CD4-positive, alpha-beta T cell treated with Interleukin-15 for 4 hours (primary cell): ENCODE data around the gene ALDH2.
"Not testable (repeated sequence)": the region's sequence is repeated elsewhere in the genome, so short reads cannot be mapped to it uniquely, and the experiment has no call there.

Source experiments
- DNase-seq: peaks from one replicate; pipeline ENCODE4 v3.0.0-alpha.2; 2020; ENCODE audit warnings: low spot score

Gene ALDH2

DNA sequence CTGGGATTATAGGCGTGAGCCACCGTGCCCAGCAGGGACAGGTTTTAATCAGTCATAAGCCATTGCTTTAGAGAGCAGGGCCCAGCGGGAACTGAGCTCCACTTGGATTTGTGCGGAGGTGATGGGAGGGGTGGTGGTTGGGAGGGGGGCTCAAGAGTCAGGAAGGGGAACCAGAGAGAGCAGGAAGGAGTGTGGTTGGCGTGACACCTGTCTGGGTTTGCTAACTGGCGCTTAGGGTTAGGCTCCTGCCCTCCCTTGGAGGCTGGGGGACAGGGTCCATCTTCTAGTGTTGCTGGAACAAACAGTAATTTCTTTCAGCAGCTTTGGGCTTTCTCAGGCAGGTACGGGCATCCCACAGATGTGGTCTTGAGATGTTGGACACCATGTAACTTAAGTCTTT lies 7.5 kb upstream of the ALDH2 start:
- no peak for DNase-seq

- no peak for DNase-seq
Observed at GRCh38 chr12:111759991-111760390, 6.7 kb upstream of the ALDH2 start.

DNA sequence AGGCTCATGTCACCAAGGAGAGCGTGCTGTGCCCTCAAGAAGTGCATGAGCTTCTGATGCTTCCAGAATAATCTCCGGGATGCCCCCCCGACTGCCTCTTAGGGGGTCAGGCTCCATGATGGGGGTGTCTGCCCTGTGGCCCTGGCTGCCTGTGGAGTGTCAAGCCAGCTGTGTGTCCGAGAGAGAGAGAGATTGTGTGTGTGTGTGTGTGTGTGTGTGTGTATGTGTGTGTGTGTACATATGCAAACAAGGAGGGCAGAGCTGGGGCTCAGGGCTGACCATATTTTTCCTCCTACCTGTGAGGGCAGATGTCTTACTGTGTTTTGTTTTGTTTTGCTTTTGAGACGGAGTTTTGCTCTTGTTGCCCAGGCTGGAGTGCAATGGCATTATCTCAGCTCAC lies 5.6 kb upstream of the ALDH2 start:
- DNase-seq: no peak

- no peak for DNase-seq
Observed at GRCh38 chr12:111761706-111762105, 5.0 kb upstream of the ALDH2 start.

DNA sequence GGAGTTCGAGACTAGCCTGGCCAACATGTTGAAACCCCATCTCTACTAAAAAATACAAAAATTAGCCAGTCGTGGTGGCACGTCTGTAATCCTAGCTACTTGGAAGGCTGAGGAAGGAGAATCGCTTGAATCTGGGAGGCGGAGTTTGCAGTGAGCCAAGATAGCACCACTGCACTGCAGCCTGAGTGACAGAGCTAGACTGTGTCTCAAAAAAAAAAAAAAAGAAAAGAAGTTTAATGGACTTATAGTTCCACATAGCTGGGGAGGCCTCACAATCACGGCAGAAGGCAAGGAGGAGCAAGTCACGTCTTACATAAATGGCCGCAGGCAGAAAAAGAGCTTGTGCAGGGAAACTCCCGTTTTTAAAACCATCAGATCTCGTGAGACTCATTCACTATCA lies 3.2 kb upstream of the ALDH2 start:
- not testable (repeated sequence) for DNase-seq

DNA sequence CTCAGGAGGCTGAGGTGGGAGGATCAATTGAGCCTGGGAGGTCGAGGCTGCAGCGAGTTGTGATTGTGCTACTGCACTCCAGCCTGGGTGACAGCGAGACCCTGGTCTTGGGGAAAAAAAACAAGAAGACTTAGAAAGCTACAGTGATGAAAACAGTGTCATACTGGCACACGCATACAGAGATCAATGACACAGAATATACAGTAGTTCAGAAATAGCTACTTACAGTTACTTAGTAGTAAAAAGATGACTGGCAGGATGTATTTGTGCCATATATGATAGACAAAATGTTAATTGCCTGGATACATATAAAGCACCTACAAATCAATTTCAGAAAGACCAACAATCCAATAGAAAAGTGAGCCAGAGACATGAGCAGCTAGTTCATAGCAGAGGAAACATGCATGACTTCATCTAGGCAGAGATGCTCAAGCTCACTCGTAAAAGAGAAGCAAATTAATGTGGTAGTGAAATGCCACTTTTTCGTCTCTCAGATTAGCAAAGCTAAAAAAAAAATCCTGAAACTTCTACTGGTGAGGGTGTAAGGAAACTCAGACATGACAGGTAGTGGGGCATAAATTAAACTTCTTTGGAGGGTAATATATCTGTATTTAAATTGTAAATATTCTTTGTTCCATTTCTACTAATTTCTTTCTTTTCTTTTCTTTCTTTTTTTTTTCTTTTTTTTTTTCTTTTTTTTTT lies 2.5 kb upstream of the ALDH2 start:
- no peak for DNase-seq

DNA sequence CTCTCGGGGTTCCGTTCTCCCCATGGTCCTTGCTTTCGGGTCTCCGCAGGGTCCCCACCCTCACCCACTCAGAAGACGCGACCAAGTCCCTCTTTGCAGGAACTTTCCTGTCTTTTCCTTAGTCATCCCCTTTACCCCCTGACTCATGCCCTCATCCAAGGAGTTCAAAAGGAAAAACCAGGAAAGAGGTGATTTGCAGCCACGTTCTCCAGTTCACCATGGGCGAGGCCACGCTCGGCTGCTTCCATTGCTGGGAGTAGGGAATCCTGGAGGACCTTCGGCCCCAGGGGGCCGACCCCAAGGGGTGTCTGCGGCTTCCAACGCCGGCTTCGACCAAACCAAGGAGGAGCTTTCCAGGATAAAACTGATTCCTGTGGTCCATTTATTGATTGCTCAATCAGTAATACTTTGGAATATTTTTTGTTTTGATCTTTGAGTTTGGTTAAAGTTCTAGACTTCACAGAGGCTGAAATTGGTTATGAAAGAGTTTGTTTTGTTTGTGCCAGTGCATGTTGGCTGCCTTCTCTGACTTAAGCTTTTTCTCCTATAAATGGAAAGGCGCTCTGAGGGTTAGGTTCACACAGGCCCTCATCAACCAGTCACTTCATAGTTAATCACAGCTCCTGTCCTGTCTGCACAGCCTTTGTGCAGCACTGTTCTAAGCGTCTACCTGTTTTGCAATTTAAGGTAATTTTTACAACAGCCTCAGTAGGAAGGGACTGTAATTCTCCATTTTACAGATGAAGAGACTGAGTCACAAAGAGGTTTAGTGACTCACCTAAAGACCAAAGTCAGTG lies 827 bp downstream of the ALDH2 start:
- no peak for DNase-seq

- DNase-seq: no peak
Observed at GRCh38 chr12:111768159-111768895, 1.6 kb downstream of the ALDH2 start.

DNA sequence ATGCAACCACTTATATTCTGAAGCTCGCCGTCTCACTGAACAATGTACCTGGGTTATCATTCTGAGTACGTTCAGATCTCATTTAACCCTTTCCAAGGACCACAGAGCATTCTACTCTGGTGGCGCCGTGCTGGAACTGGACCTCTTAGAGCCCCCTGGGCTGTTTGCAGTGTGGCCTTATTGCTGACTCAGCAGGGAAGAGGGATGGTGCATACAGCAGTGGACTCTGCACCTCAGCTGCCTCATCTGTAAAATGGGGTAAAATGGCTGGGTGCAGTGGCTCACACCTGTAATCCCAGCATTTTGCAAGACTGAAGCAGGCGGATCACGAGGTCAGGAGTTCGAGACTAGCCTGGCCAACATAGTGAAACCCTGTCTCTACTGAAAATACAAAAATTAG lies 2.9 kb downstream of the ALDH2 start:
- no peak for DNase-seq

DNA sequence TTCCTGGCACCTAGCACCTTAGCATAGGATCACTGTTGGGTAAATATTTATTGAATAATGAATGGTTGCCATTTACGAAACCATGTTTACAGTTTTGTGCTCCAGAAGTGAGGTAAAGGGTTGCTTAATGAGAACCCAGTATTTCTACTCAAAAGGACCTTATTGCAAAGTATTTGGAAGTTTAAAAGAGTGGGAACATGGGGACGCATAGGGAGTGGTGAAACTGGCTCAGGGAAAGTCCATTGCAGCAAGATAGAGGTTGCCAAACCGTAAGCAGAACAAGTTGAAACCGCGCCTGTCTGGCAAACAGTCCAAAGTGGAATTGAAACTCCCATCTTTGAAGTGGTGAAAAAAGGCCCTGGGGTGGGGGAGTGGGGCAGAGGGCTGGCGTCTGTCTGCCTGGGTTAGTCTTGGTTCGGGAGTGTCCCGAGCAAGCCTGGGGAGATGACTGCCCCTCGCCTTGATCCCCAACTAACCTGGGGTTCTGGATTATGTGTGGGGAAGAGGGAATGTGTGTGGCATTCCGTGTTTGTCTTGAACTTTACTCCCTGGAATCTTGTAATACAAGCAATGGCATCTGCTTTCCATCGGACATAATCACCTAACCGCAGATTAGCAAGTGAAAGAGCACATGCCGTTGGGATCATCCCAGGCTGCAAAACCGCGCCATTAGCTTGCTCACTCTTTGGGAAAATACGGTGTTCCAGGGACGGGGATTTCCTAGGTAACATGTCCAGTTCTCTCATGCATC lies 7.2 kb downstream of the ALDH2 start:
- no peak for DNase-seq

DNA sequence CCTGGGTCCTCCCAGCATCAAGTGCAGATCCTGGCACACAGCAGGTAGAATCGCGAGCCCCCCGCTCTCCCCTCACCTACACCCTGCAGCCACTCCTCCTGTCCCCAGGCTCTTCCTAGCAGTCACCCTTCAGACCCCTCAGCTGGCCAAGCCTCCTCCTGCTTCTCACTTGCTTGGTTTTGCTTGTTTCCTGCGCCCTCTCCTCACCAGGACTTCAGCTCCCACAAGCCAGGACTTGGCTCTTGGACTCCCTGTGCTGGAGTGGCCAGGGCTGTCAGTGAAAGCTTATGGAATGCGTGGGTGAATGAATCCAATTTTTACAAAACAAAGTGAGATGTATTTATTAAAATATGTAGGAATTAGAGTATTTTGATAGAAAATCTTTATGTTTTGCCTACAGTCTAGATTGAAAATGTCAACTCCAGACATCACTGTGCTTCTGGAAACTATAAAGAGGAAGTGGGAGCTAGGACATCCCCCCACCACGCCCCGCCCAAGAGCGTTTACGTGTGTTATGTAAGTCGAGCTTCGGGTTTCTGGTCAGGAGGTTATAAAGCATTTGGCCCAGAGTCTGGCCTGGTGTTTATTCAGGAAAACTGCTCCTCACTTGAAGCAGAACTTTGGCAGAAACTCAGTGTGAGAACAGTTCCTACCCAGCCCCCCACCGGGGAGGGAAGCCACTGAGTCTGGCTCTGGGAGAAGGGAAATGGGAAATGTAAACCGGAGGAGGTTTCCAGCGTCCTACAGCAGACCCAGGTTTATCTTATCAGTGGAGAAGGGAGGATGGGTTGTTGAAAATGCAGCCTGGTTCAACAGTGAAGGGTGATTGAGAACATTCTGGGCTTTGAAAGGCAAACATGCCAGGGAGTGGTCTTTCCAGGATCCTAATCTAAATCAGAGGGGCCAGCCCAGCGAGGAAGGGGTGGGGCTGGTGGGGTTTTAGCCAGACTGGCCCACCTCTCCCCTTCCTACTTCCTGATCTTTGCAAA lies 8.8 kb downstream of the ALDH2 start:
- DNase-seq: peak; percentile 11

DNA sequence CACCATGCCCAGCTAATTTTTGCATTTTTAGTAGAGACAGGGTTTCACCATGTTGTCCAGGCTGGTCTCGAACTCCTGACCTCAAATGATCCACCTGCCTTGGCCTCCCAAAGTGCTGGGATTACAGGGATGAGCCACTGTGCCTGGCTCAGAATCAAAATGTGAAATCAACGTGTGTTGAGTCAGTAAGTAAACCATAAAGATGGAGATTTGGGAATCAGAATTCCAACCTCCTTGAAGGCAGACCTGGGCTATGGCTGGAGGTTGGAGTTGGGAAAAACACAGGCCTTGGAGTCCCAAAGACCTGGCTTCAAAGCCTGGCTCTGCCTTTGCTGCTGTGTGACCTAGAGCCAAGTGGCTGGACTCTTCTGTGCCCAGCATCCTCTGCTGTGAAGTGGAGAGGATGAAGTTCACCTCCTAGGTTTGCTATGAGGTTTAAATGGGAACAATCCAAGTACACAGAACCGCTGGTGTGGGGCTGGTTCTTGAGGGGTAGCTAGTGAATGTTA lies 10.2 kb downstream of the ALDH2 start:
- DNase-seq: no peak

GRCh38 chr12:111777345-111778045 lies 10.8 kb downstream of the ALDH2 start:
- DNase-seq: no peak

DNA sequence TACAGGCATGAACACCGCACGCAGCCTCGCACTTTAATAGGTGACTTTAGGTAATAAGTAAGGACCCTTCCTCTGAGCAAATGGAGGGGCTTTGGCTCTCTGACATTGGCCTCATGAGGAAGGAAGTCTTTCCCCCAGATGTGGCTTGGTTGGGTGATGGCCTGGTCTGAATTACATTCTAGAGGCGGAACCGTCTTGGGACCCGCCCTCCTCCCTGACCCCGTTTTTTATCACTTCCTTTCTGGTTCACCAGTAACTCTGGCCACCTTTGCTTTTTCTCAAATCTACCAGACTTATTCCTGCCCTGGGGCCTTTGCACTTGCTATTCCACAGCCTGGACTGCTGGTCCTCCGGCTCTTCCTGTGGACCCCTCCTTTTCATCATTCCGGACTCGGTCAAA lies 13.4 kb downstream of the ALDH2 start:
- DNase-seq: no peak

- no peak for DNase-seq
Observed at GRCh38 chr12:111780615-111781014, 13.9 kb downstream of the ALDH2 start.

GRCh38 chr12:111781085-111781658 lies 14.4 kb downstream of the ALDH2 start:
- DNase-seq: no peak

DNA sequence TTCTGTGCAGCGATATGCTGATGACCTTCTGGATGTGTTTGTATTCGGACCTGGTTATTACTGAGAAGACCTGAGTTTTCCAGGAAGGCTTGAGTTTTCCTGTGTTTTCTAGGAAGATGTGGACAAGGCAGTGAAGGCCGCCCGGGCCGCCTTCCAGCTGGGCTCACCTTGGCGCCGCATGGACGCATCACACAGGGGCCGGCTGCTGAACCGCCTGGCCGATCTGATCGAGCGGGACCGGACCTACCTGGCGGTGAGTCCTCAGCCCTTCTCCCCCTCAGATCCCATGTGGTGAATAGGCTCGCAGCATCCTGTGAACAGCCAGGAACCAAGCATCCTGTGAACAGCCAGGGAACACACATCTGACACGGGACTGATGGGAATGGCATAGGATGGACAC lies 16.3 kb downstream of the ALDH2 start:
- DNase-seq: no peak

GRCh38 chr12:111784953-111785352 lies 18.2 kb downstream of the ALDH2 start:
- no peak for DNase-seq

GRCh38 chr12:111785651-111786050 lies 18.9 kb downstream of the ALDH2 start:
- no peak for DNase-seq

DNA sequence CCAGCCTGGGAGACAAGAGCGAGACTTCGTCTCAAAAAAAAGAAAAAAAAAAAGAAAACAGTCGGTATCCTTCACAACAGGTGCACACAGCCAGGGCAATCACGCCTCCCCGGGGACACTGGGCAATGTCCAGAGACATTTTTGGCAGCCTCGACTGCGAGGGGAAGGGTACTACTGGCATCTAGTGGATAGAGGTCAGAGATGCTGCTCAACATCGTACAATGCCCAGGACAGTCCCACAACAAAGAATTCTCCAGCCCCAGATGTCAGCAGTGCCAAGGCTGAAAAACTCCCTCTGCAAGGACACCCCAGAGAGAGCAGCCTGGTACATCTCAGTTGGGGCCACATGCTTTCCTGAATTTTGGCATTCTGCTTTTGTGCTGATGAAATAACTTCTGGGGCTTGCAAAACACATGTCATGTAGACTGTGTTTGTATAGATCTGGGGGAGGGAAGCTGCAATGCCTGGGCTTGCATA lies 21.5 kb downstream of the ALDH2 start:
- no peak for DNase-seq
